ENCODE data around the gene SND1. TPM values are rescaled to one million over a fixed set of nuclear protein-coding genes. Genes with fewer than 3 reads are reported as not detected.

Gene SND1
- total and polyA plus RNA-seq, 10 of the 15 experiments (the other 5 are each of a cell fraction or from before 2014, with no cell fraction given): 52.4 to 270 (median 146) TPM

GRCh38 chr7:127903892-127904669, 252.1 kb downstream of the SND1 start:
- H2AFZ ChIP-seq (ENCODE audit: control insufficient read depth, low read depth, low read length): no peak overlapping the region
- ChIA-PET RAD21 (ENCODE audit: unreplicated experiment) (interaction anchor here (1.3 kb wide), 1 partner anchor 29 kb away, joined by 3 read pairs; no protein-coding TSS in a partner anchor), CTCF (interaction anchor here (1.0 kb wide), 1 partner anchor 32 kb away, joined by 3 read pairs; no protein-coding TSS in a partner anchor), POLR2A (interaction anchor here (1.4 to 2.2 kb wide), 2 partner anchors 8 to 25 kb away, joined by 4 to 8 read pairs; no protein-coding TSS in a partner anchor), SMC1A (ENCODE audit: uncharacterized antibody, unreplicated experiment) (interaction anchor here (0.7 to 2.7 kb wide), 7 partner anchors 7 to 196 kb away, joined by 3 to 10 read pairs (median 4); no protein-coding TSS in a partner anchor)
- H3K27ac ChIP-seq (ENCODE audit: control insufficient read depth, insufficient read depth): peak overlapping the region; percentile 26
- intact Hi-C loops (cut with micrococcal nuclease; ENCODE audit: unreplicated experiment) (no loop called here), in situ Hi-C loops (cut with MboI) (no loop called here)
- FAIRE-seq (no peak), DNase-seq (ENCODE audit: low read depth, low spot score) (no peak), ATAC-seq (no peak)
- H3K4me3 ChIP-seq: no peak overlapping the region
- 71% methylated on average over 4 of the region's 4 CpGs for WGBS (ENCODE audit: insufficient coverage, insufficient replicate concordance, low lambda C conversion rate, missing lambda C conversion rate)
- no peaks in the 10 kb centered on the region for H3K9me3 ChIP-seq (replicated peaks; ENCODE audit: control insufficient read depth, insufficient read depth, low read length)
- peaks cover 23% of the 10 kb centered on the region for H3K79me2 ChIP-seq (ENCODE audit: control insufficient read depth, insufficient read depth, low read length)
- no peak overlapping the region for H3K9ac ChIP-seq (ENCODE audit: control insufficient read depth, insufficient read depth, low read length)
- no peaks in the 10 kb centered on the region; the same call in 1 of the 2 replicates for H4K20me1 ChIP-seq (ENCODE audit: control insufficient read depth, insufficient read depth)
- H3K4me2 ChIP-seq (ENCODE audit: control insufficient read depth, insufficient read depth): 0 out of 2 replicates have a peak overlapping the region, but pooled peaks have one; percentile 9
- TF ChIP-seq SMC3 (IDR thresholded peaks at IDR 0.05; ENCODE audit: borderline replicate concordance, low read length): no peak
- no peak for TF ChIP-seq YBX1 (IDR thresholded peaks at IDR 0.05)
- TF ChIP-seq HDGF (IDR thresholded peaks at IDR 0.05): no peak
- TF ChIP-seq BCLAF1 (IDR thresholded peaks at IDR 0.05): no peak
- H3K4me1 ChIP-seq (ENCODE audit: control insufficient read depth, insufficient read depth, low read length): peaks cover 68% of the 10 kb centered on the region
- BruUV-seq (replicated peaks): no TSS peak
- no peaks in the 10 kb centered on the region for H3K27me3 ChIP-seq (replicated peaks in 1 of 2; ENCODE audit: control insufficient read depth in 2 of 2, insufficient read depth in 2 of 2, low read length in 1 of 2)
- H3K36me3 ChIP-seq (ENCODE audit: control insufficient read depth in 2 of 2, insufficient read depth in 2 of 2, low read length in 1 of 2): peaks cover 6 to 9% of the 10 kb centered on the region in 2 experiments; a peak in 3 of 4 replicates

All from GM12878 (cell line).